DND-41 (cell line): ENCODE results near the gene GRIK4.

Experiments used
- CTCF ChIP-seq: IDR thresholded peaks from 2 replicates; pipeline ENCODE4 v1.5.1; 2012; ENCODE audit warnings: borderline replicate concordance, low read length, moderate library complexity, mild to moderate bottlenecking; ENCODE audit not compliant: poor library complexity, severe bottlenecking; ENCODE audit errors: extremely low read depth
- EZH2 ChIP-seq: IDR thresholded peaks from 3 replicates; pipeline ENCODE4 v1.6.1; 2012; ENCODE audit warnings: borderline replicate concordance, low read depth, mild to moderate bottlenecking, moderate library complexity, low read length, inconsistent platforms; ENCODE audit not compliant: severe bottlenecking

GRCh38 chr11:120744016-120744994 lies 232.8 kb downstream of the GRIK4 start:
- TF ChIP-seq CTCF (no peak), EZH2 (no peak)
